ENCODE data around the gene CD36.

GRCh38 chr7:80675090-80675489 is 36.6 kb downstream of the CD36 start:
- TF ChIP-seq CTCF (IDR thresholded peaks at IDR 0.05) (no peak), POLR2A (IDR thresholded peaks at IDR 0.05) (no peak)

Measured in testis (tissue), 2 donors.